Activated naive CD8-positive, alpha-beta T cell treated with anti-CD3 and anti-CD28 coated beads, Interleukin-2, amount 10 ng/mL, durations not matched to agents 7 days and 5 days (primary cell): ENCODE results near the gene EPHA2. TPM values are rescaled to one million over a fixed set of nuclear protein-coding genes. Genes with fewer than 3 reads are reported as not detected.
A peak's percentile ranks its signal among the peaks of the same experiment; 100 is the strongest.
"Not testable (repeated sequence)": the region's sequence is repeated elsewhere in the genome, so short reads cannot be mapped to it uniquely, and the experiment has no call there.

Source experiments
- ATAC-seq: fragments of 150-1000 bp; cut with Tn5 transposase; one replicate; pipeline ENCODE4 v1.10.0; 2021; ENCODE audit warnings: low read depth, moderate library complexity
- POLR2A ChIA-PET: fragments of 350-600 bp; sonication (Branson Sonifier 250); formaldehyde crosslinking; loops from one replicate; lab custom pipeline; 2021; ENCODE audit warnings: antibody characterized with exemption; lab: Charles Lee
- DNase-seq: peaks from one replicate; pipeline ENCODE4 v3.0.0; 2021
- H3K27ac Mint-ChIP-seq: one replicate; pipeline ENCODE4 v1.8.0; 2022; ENCODE audit warnings: mild to moderate bottlenecking, mixed read lengths
- H3K27me3 Mint-ChIP-seq: one replicate; pipeline ENCODE4 v1.8.0; 2022; ENCODE audit warnings: mild to moderate bottlenecking, moderate library complexity, mixed read lengths
- H3K36me3 Mint-ChIP-seq: one replicate; pipeline ENCODE4 v1.8.0; 2021; ENCODE audit warnings: mild to moderate bottlenecking, mixed read lengths
- H3K4me1 Mint-ChIP-seq: one replicate; pipeline ENCODE4 v1.8.0; 2021; ENCODE audit warnings: mixed read lengths
- H3K4me3 Mint-ChIP-seq: one replicate; pipeline ENCODE4 v1.8.0; 2022; ENCODE audit warnings: mild to moderate bottlenecking, moderate library complexity, mixed read lengths
- H3K9me3 Mint-ChIP-seq: one replicate; pipeline ENCODE4 v1.8.0; 2021; ENCODE audit warnings: mixed read lengths
- total RNA-seq, 2 experiments: library from RNA; stranded (reverse); gene quantifications; one replicate each; pipeline ENCODE4 v1.2.3, GENCODE V29; 2021

Gene EPHA2
- total RNA-seq, 2 experiments from 2014 or later, result not detected

GRCh38 chr1:16168622-16169360, 12.9 kb upstream of the EPHA2 start:
- POLR2A ChIA-PET, result interaction anchor here (0.6 to 0.7 kb wide), 3 partner anchors 32 to 194 kb away, joined by 3 read pairs; no protein-coding TSS in a partner anchor
- Mint-ChIP-seq H3K27ac (no peak overlapping the region), H3K36me3 (no peaks in the 10 kb centered on the region), H3K9me3 (no peaks in the 10 kb centered on the region), H3K27me3 (peaks cover 43% of the 10 kb centered on the region), H3K4me3 (peak overlapping the region; percentile 8), H3K4me1 (peaks cover 24% of the 10 kb centered on the region)
- DNase-seq (no peak), ATAC-seq (peak; percentile 14)

- H3K36me3 Mint-ChIP-seq, ATAC-seq, DNase-seq, H3K9me3 Mint-ChIP-seq, H3K27ac Mint-ChIP-seq, POLR2A ChIA-PET: not testable (repeated sequence)
- H3K4me1 Mint-ChIP-seq, result peaks cover 28% of the 10 kb centered on the region
- peak overlapping the region; percentile 8 for H3K4me3 Mint-ChIP-seq
- H3K27me3 Mint-ChIP-seq, result peaks cover 48% of the 10 kb centered on the region
Observed at GRCh38 chr1:16168144-16168495, 12.3 kb upstream of the EPHA2 start.

- H3K27me3 Mint-ChIP-seq, result peaks cover 52% of the 10 kb centered on the region
- peaks cover 34% of the 10 kb centered on the region for H3K4me1 Mint-ChIP-seq
- ATAC-seq, result peak; percentile 75
Observed at GRCh38 chr1:16167331-16168143, 11.7 kb upstream of the EPHA2 start.

GRCh38 chr1:16166117-16166516, 10.2 kb upstream of the EPHA2 start:
- DNase-seq, result no peak
- ATAC-seq, result no peak
- Mint-ChIP-seq H3K27me3 (peaks cover 59% of the 10 kb centered on the region), H3K4me3 (no peak overlapping the region), H3K4me1 (peaks cover 44% of the 10 kb centered on the region), H3K9me3 (no peaks in the 10 kb centered on the region), H3K36me3 (no peaks in the 10 kb centered on the region), H3K27ac (peak overlapping the region; percentile 43)
- POLR2A ChIA-PET, result interaction anchor here (0.6 kb wide), 1 partner anchor 12 kb away, joined by 4 read pairs; no protein-coding TSS in a partner anchor

More at GRCh38 chr1:16167331-16168143, 11.7 kb upstream of the EPHA2 start:
- no peak overlapping the region for H3K27ac Mint-ChIP-seq
- DNase-seq, result peak; percentile 75
- POLR2A ChIA-PET, result no interaction called here
- no peaks in the 10 kb centered on the region for H3K36me3 Mint-ChIP-seq
- H3K9me3 Mint-ChIP-seq, result no peaks in the 10 kb centered on the region
- H3K4me3 Mint-ChIP-seq, result peak overlapping the region; percentile 56

- no peak overlapping the region for H3K4me3 Mint-ChIP-seq
Observed at GRCh38 chr1:16165548-16165947, 9.7 kb upstream of the EPHA2 start.

GRCh38 chr1:16165073-16165364, 9.2 kb upstream of the EPHA2 start:
- H3K9me3 Mint-ChIP-seq, result no peaks in the 10 kb centered on the region
- H3K4me3 Mint-ChIP-seq, result no peak overlapping the region
- no peaks in the 10 kb centered on the region for H3K36me3 Mint-ChIP-seq
- DNase-seq (no peak), ATAC-seq (no peak)
- H3K27ac Mint-ChIP-seq, result no peak overlapping the region
- POLR2A ChIA-PET, result no interaction called here
- peaks cover 61% of the 10 kb centered on the region for H3K27me3 Mint-ChIP-seq
- H3K4me1 Mint-ChIP-seq, result peaks cover 44% of the 10 kb centered on the region

More at GRCh38 chr1:16165548-16165947, 9.7 kb upstream of the EPHA2 start:
- Mint-ChIP-seq H3K27ac (peak overlapping the region; percentile 25), H3K36me3 (no peaks in the 10 kb centered on the region), H3K4me1 (peaks cover 44% of the 10 kb centered on the region), H3K9me3 (no peaks in the 10 kb centered on the region), H3K27me3 (peaks cover 60% of the 10 kb centered on the region)
- DNase-seq, result no peak
- ATAC-seq, result no peak
- POLR2A ChIA-PET, result interaction anchor here (0.6 kb wide), 1 partner anchor 11 kb away, joined by 4 read pairs; no protein-coding TSS in a partner anchor

GRCh38 chr1:16164213-16165072, 8.6 kb upstream of the EPHA2 start:
- no peak overlapping the region for H3K4me3 Mint-ChIP-seq
- DNase-seq, result no peak
- H3K9me3 Mint-ChIP-seq, result no peaks in the 10 kb centered on the region
- no peak overlapping the region for H3K27ac Mint-ChIP-seq
- no peaks in the 10 kb centered on the region for H3K36me3 Mint-ChIP-seq
- H3K4me1 Mint-ChIP-seq, result peaks cover 44% of the 10 kb centered on the region
- POLR2A ChIA-PET, result interaction anchor here (1.2 to 1.7 kb wide), 2 partner anchors 9 to 83 kb away, joined by 3 to 5 read pairs; no protein-coding TSS in a partner anchor
- H3K27me3 Mint-ChIP-seq, result peaks cover 56% of the 10 kb centered on the region
- no peak for ATAC-seq

GRCh38 chr1:16163608-16164212, 7.8 kb upstream of the EPHA2 start:
- ATAC-seq, H3K9me3 Mint-ChIP-seq, DNase-seq, H3K36me3 Mint-ChIP-seq, H3K27ac Mint-ChIP-seq, H3K4me3 Mint-ChIP-seq: not testable (repeated sequence)
- POLR2A ChIA-PET, result interaction anchor here (1.2 to 1.7 kb wide), 3 partner anchors 10 to 82 kb away, joined by 3 to 5 read pairs (median 4); no protein-coding TSS in a partner anchor
- Mint-ChIP-seq H3K27me3 (peaks cover 54% of the 10 kb centered on the region), H3K4me1 (peaks cover 43% of the 10 kb centered on the region)

GRCh38 chr1:16162163-16162822, 6.4 kb upstream of the EPHA2 start:
- peaks cover 47% of the 10 kb centered on the region for H3K4me1 Mint-ChIP-seq
- ATAC-seq (peak; percentile 72), DNase-seq (peak; percentile 82)
- POLR2A ChIA-PET, result interaction anchor here (1.1 to 1.5 kb wide), 3 partner anchors 9 to 92 kb away, joined by 3 to 4 read pairs (median 3); no protein-coding TSS in a partner anchor
- no peaks in the 10 kb centered on the region for H3K36me3 Mint-ChIP-seq
- H3K27me3 Mint-ChIP-seq, result peaks cover 56% of the 10 kb centered on the region
- H3K27ac Mint-ChIP-seq, result peak overlapping the region; percentile 67
- H3K4me3 Mint-ChIP-seq, result peak overlapping the region; percentile 79
- H3K9me3 Mint-ChIP-seq, result no peaks in the 10 kb centered on the region

GRCh38 chr1:16161717-16162116, 5.8 kb upstream of the EPHA2 start:
- H3K27me3 Mint-ChIP-seq, result peaks cover 62% of the 10 kb centered on the region

GRCh38 chr1:16158993-16159831, 3.3 kb upstream of the EPHA2 start:
- H3K4me3 Mint-ChIP-seq, result no peak overlapping the region
- H3K4me1 Mint-ChIP-seq, result peaks cover 41% of the 10 kb centered on the region
- H3K36me3 Mint-ChIP-seq, result no peaks in the 10 kb centered on the region
- ATAC-seq (no peak), DNase-seq (no peak)
- H3K27me3 Mint-ChIP-seq, result peaks cover 68% of the 10 kb centered on the region
- no peaks in the 10 kb centered on the region for H3K9me3 Mint-ChIP-seq
- POLR2A ChIA-PET, result no interaction called here
- H3K27ac Mint-ChIP-seq, result no peak overlapping the region

More at GRCh38 chr1:16161717-16162116, 5.8 kb upstream of the EPHA2 start:
- POLR2A ChIA-PET, result interaction anchor here (1.1 kb wide), 2 partner anchors 17 to 91 kb away, joined by 3 read pairs; no protein-coding TSS in a partner anchor
- Mint-ChIP-seq H3K36me3 (no peaks in the 10 kb centered on the region), H3K27ac (peak overlapping the region; percentile 28), H3K9me3 (no peaks in the 10 kb centered on the region), H3K4me3 (peak overlapping the region; percentile 79), H3K4me1 (peaks cover 51% of the 10 kb centered on the region)
- peak; percentile 9 for ATAC-seq
- no peak for DNase-seq
